Muscle of arm (tissue), 14 donors: ENCODE results near the gene CLRN1. TPM values are rescaled to one million over a fixed set of nuclear protein-coding genes. Genes with fewer than 3 reads are reported as not detected.
A peak's percentile ranks its signal among the peaks of the same experiment; 100 is the strongest.
"Not testable (repeated sequence)": the region's sequence is repeated elsewhere in the genome, so short reads cannot be mapped to it uniquely, and the experiment has no call there.

Experiments used
- DNase-seq: peaks from one replicate; pipeline ENCODE4 v3.0.0-alpha.2; 2013
- long read RNA-seq, 11 donors: transcript quantifications; one replicate each; lab custom pipeline, GENCODE V29; 2026
- polyA plus RNA-seq, 12 donors: library from polyadenylated mRNA; unstranded; fragments of 120-200 nt; gene quantifications; one replicate each; pipeline ENCODE4 v1.2.1, GENCODE V29; 2013; ENCODE audit not compliant: insufficient read length in 12 of 12

CLRN1 gene, protein sequence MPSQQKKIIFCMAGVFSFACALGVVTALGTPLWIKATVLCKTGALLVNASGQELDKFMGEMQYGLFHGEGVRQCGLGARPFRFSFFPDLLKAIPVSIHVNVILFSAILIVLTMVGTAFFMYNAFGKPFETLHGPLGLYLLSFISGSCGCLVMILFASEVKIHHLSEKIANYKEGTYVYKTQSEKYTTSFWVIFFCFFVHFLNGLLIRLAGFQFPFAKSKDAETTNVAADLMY
- under 1 TPM in 9 of 12 donors, not detected in 3; 0.25 to 0.99 (median 0.45) TPM for polyA plus RNA-seq
- long read RNA-seq, donor 1: 0 reads
- long read RNA-seq, donor 2, partial matches to known transcripts: 0 of 1 reads
- long read RNA-seq, donor 2, other reads (novel, unspliced or antisense): 0 of 1 reads
- long read RNA-seq, donor 3, partial matches to known transcripts: 0 of 1 reads
- long read RNA-seq, donor 3, other reads (novel, unspliced or antisense): 0 of 1 reads
- long read RNA-seq, donor 4: 0 reads
- long read RNA-seq, donor 5: 0 reads
- long read RNA-seq, donor 6: 0 reads
- long read RNA-seq, donor 7: 0 reads
- long read RNA-seq, donor 8: 0 reads
- long read RNA-seq, donor 9: 0 reads
- long read RNA-seq, donor 10: 0 reads
- long read RNA-seq, donor 11: 0 reads

DNA sequence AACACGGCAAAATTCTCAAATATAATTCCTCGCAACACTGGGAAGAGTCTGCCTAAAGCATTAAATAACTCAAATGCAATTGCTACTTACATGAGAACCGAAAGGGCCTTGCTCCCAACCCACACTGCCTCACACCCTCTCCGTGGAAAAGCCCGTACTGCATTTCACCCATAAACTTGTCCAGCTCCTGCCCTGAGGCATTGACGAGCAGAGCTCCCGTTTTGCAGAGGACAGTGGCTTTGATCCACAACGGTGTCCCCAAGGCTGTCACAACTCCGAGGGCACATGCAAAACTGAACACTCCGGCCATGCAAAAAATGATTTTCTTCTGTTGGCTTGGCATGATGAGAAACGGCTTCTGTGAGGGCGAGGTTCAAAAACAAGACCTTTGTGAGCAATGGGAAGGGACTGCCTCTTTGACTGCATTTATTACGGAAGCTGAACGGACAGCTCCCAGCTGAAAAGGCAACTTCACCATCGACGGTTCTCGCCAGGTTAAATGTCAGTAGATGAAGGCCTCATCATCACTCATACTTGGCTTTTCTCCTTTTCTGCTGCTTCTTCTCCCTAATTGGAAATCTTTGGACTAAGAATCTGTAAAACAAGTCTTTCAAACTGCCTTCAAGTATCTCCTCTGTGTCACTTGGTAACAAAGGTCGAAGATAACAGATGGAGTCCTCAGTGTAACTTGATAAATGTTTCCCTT is at the start of gene CLRN1:
Gene CLRN1 (minus strand): TSS at position 362 of the 706 bp plus-strand sequence. CDS start 19 bp downstream, at position 343.
- no peak for DNase-seq

DNA sequence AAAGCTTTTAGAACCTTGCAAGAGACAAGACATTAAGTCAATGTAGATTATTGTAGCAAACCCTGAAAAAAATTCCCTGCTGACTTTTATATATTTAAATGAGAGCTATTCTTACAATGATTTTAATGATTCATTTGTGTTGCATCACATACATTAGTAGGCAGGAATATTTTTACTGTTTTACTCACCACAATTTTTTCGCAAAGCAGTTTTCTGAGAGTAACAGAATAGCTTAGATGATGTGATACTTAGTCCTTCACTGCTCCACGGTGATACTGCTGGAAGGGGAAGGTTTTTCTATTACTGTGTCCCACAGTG is 43.9 kb upstream of the CLRN1 start:
- no peak for DNase-seq

DNA sequence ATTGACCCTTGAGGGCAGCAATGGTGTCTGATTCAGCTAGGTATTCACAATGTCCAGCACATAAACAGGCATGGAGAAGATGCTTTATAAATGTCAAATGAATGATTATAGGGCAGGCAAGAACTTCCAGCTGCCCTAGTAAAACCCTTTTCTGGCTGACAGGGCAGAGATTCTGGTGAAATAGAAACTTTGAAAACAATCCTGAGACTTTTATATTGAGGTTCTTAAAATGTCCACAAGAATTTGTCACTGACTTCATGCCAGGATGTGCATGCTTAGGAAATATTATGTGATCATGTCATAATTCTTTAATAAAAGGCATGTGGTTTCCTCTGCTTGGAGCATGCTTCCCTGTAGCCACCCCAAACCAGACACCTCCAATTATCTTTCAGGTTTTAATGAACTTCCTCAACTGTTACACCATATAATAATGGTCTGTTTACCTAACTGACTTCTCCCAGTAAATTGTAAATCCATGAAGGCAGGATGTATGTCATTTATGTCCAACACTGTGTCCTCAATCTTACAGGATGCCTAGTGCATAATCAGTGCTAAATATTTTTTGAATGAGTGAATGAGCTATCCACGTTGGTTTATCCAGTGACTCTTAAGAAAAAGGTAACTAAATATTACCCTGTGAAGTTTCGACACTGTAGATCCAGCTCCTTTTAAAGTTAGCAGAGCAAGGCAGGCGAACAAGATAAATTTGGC is 43.4 kb upstream of the CLRN1 start:
- DNase-seq: no peak

DNA sequence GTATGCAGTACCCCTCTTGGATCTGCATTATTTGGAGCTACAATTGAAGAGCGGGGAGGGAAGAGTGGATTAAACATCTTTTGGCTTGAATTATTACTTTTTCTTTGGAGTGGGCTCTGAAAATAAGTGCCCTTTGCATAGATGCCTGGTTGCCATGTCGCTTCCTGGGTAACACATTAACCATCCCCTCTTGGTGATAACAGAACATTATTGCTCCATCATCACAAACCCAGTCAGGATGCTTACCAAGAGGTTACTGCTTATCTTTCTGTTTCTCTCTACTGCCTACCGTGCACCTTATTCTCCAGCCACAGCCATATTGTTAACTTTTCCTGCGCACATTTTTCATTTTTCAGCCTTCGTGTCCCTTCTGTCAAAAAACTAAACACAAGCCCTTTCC is 42.7 kb upstream of the CLRN1 start:
- DNase-seq: no peak

DNA sequence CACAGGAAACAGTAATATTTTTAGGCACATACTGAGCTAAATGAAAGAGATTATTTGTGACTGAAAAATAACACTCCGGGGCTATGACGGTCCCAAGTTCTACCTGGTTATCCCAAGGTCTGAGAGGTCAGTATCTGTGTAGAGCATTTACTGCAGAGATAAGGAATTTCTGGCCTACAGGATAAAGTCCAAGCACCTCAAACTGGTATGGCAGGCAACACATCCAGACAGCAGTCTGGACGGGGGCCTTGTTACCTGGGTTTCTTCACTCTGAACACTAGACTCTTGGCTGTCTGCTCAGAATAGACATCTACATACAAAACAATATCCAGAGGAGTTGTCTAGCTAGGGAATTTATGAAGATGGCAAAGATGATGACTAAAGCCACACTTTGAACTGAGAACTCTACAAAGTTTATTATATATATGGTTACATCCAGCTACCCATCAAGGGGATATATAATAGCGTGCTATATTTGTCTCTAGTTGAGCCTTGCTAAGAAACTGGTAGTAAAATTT is 42.0 kb upstream of the CLRN1 start:
- no peak for DNase-seq

DNA sequence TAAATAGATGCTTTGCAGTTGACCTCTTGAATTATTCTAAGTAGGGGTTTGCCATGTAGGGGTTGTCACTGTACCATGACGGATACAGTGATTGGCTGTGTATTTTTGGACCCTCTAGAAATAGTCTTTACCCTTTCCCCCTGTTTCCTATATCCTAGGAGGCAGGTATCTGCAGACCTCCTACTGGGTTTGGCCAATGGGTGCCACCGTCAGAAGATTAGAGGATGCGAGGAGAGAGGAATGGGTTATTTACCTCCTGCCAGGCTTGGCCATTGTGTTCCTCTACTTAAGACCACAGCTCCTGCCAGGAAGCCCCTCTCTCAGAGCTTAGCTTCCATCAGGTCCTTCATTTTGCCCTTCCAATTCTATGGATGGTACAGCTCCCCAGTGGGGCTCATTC is 40.2 kb upstream of the CLRN1 start:
- DNase-seq: no peak

DNA sequence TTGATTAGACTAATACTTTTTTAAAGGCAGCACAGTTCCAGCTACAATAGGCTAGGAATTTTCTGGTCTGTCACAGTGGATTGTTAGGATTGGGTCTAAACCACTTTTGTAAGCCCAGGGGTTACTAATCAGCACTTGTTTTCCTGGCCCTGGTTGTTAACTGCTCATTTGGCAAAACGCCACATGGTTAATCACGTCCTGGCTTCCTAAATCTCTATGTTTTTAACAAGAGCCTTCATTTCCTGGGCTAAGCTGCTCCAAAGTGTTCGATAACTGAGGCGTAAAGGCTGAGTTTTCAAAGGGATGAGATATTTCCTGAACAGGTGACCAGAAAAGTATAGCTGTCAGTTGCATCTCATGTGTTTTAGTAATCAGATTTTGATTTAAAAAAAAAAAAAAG is 38.9 kb upstream of the CLRN1 start:
- no peak for DNase-seq

DNA sequence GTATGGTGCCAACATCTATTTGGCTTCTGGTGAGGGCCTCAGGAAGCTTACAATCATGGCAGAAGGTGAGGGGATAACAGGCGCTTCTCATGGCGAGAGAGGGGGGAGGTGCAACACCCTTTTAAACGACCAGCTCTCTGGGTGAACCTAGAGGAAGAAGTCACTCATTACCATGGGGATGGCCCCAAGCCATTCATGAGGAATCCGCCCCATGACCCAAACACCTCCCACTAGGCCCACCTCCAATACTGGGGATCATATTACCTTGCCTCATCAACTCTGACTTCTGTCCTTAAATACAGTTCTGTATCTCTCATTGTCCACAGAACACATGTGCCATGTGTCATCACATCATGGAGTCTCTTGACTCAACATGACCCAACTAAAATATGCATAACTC is 37.5 kb upstream of the CLRN1 start:
- DNase-seq: no peak

DNA sequence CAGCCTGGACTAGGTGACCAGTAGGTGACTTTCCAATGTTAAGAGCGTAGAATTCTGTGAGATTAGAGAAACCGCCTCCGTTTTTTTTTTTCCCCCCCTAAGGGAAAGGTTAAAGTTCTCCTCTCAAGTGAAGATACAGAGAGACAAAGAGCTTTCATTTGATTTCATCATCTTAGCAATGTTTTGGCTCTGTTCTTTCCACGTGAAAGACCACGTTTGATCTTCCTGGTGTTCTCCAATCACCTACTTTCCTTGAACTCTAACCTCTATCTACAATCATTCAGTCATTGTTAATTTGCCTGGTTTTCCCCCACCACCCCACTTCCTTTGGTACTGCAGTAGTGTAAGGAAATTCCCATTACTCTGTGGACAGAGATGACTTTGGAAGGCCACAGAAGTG is 36.9 kb upstream of the CLRN1 start:
- DNase-seq: no peak

DNA sequence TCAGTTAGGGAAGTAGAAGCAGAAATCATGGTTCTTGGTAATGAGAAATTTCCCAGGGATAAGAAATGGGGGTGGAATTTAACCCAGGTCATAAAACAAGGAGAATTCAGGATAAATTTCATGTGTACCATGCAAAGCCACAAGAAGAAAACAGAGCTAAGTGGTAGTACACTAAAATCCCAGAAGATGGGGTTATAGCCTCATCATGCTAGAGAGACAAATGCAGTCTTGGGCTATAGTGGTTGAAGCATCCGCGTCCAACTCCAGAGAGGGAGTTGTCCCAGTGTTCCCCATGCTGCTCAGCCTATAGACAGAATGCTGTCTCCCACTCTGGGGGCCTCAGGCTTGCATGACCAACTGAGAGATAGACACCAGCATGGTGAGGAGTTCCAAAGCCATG is 36.2 kb upstream of the CLRN1 start:
- DNase-seq: peak; percentile 47

DNA sequence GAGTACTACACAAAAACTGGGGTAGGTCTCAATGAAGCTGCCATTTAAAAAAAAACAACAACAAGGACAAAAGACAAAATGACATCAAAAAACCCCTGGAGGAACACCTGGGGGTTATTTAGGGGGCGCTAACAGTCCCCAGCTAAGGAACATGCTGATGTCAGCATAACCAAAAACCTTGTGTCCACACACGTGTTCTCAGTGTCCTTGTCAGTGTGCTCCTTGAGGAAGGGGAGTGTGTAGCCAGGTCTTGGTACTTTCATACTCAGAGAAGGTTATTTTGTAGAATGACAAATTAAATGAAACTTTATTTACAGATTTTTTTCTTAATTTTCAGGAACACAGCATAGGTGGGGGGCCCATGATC is 31.2 kb upstream of the CLRN1 start:
- DNase-seq: no peak

DNA sequence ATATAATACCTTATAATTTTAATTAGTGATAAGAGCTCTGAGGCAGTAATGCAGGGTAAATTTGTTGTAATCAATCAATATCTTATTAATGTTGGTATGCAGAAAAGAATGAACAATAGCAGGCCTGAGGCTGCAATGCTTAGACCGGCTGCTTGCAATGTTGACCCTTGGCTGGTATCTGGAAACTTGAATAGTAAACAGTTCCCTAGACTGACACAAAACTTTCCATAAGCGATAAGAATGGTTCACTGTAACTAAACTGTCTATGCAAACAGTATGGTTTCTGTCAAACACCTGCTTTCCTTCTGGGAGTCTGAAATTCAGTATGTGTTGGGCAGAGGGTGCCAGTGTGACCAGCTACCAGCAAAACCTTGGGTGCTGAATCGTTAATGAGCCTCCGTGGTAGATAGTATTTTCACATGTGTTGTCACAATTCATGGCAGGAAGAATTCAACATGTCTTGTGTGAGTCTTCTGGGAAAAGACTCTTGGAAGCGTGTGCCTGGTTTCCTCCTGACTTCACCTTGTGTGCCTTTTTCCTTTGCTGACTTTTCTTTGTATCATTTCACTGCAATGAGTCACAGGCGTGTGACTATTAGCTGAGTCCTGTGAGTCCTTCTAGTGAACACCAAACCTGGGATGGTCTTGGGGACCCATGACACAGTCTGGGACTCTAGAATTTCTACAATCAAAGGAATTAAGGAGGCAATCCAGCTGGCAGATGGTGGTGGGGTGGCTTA is 30.7 kb upstream of the CLRN1 start:
- DNase-seq: no peak

DNA sequence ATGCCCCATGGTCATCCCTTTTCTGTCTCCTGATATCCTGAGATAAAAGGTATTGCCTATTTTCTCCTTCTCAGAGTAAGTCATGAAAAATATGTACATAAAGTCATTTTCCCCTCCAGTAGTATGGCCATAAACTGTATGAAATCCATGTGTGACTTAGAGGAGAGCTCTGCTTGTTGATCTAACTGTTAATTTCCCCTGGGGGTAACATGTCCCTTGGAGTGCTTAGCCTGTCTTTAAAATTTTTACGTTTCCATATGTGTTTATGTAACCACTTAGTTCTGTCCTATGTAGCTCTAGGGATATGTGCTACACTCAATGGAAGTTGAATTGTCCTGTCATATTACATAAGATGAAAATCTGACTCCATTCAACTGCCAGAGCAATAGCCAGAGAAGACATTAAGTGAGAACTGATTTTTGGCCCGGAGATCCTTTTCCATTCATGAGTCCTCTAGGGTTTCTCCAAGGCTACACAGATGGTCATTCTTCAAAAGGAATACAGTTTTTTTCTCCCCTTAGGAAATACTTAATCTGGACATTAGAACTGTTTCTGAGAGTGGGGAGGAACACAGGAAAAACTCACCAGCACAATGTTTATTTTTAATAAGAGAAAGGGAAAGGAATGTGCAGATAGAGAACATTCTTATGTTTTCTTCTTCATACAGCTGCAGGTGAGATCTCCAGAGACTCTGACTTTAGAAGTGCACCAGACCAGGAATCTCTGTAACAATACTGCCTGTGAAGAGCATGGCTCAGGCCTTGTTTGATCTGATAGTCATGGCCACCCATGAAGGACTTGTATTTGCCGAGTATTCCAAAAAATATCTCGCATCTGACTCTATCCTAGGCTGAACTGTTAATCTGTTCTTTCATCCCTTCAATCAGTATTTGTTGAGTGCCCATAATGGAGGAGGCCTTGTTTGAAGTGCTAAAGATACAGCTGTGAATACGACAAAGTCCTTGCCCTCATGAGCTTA is 29.8 kb upstream of the CLRN1 start:
- DNase-seq: peak; percentile 82

DNA sequence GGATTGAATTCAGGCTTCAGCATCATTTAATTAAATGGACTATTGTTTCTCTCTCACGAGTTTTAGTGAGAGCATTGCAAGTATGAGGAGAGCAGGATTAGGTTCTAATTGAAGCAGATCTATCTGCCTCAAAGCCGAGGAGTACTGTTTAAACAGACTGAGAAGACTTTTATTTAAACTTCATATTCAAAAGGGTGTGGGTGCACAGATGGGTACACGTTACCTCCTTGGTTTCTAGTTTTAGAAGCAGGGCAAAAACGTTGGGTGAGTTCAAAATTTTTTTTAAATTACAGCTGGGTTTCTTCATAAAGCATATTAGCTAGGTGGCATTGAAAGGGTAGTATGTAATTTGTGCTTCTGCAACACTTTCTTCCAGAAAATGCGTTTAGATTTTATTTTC is 26.5 kb upstream of the CLRN1 start:
- no peak for DNase-seq

DNA sequence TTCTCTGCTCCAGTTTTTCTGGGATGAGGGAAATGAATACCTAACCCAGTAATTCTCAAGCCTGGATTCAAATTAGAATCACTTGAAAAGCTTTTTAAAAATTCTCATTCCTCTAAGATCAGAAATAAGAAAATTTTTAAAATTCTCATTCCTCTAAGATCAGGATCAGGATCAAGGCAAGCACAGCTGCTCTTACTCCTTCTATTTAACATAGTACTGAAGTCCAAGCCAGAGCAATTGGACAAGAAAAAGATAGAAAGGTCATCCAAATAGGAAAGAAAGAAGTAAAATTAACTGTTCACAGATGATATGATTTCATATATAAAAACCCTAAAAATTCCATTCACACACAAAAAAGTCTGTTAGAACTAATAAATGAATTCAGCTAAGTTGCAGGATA is 24.2 kb upstream of the CLRN1 start:
- peak; percentile 29 for DNase-seq

DNA sequence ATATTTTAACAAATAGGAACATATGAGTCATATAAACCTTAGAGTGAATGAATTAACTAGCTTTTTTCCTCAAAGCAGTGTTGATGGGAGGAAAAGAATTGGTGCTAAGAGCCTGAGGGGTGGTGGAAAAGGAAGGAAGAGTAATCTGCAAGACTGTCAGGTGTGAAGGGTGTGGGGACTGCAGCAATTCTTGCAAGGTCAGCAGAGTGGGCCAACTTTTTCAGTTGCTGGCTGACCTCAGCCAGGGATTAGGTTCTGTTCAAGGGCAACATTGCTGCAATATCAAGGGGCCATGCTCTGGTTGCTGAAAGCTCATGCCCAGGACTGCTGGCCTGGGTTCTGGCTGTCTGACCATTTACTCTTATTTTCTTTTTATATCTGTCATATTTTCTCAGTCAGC is 23.0 kb upstream of the CLRN1 start:
- no peak for DNase-seq

DNA sequence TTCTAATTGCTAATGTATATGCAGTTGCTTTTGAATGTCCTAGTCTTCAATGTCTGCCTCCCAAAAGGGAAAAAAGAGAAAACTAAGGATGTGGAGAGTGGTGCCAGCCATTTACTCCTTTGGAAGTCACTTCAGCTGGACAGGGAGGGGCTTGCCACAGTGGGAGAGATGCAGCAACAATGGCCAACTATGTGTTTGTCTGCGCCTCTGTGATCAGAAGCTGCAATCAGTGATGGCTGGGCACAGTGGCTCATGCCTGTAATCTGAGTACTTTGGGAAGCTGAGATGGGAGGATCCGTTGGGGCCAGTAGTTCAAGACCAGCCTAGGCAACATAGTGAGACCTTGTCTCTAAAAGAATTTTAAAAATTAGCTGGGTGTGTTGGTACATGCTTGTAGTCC is 16.7 kb upstream of the CLRN1 start:
- no peak for DNase-seq

DNA sequence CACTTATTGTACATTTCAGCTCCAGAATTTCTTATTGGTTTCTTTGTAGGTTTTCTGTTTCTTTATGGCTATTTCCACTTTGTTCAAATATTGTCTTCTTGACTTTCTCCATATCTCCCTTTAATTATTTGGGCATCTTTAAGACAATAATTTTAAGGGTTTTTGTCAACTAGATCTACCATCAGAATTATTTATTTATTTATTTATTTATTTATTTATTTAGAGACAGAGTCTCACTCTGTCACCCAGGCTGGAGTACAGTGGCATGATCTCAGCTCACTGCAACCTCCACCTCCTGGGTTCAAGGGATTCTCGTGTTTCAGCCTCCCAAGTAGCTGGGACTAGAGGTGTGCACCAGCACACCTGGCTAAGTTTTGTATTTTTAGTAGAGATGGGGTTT is 15.9 kb upstream of the CLRN1 start:
- not testable (repeated sequence) for DNase-seq

DNA sequence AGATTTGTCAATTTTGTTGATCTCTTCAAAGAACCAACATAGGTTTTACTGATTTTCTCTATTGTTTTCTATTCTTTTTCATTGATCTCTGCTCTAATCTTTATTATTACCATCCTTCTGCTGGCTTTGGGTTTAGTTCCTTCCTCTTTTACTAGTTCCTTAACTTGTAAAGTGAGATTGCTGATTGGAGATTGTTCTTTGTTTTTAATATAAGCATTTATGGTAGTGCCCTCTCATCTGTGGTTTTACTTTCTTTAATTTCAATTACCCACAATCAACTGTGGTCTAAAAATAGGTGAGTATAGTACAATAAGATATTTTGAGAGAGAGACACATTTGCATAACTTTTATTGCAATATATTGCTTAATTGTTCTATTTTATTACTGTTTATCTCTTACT is 13.2 kb upstream of the CLRN1 start:
- no peak for DNase-seq

DNA sequence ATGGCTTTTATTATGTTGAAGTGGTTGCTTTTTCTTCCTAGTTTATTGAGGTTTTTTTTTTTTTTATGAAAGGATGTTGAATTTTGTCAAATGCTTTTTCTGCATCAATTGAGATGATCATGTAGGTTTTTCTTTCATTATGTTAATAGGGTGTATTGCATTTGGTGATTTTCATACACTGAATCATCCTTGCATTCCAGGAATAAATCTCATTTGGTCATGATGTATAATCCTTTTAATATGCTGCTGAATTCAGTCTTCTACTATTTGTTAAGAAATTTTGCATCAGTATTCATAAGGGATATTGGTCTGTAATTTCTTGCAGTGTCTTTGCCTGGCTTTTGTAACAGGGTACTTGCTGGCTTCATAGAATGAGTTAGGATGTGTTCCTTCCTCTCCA is 11.5 kb upstream of the CLRN1 start:
- no peak for DNase-seq
